ENCODE results near the gene CTPS2. TPM values are rescaled to one million over a fixed set of nuclear protein-coding genes. Genes with fewer than 3 reads are reported as not detected.
A peak's percentile ranks its signal among the peaks of the same experiment; 100 is the strongest.

Gene CTPS2
- total RNA-seq, 1 donor from 2014 or later, result 9.9 TPM

- CTCF ChIA-PET, result no interaction called here
- Mint-ChIP-seq H3K4me3 (no peak overlapping the region), H3K36me3 (ENCODE audit: low read depth) (peaks cover 2% of the 10 kb centered on the region)
Measured at GRCh38 chrX:16702700-16703599, 9.5 kb downstream of the CTPS2 start.

GRCh38 chrX:16700734-16701133, 11.7 kb downstream of the CTPS2 start:
- TF ChIP-seq, protein P1, sequence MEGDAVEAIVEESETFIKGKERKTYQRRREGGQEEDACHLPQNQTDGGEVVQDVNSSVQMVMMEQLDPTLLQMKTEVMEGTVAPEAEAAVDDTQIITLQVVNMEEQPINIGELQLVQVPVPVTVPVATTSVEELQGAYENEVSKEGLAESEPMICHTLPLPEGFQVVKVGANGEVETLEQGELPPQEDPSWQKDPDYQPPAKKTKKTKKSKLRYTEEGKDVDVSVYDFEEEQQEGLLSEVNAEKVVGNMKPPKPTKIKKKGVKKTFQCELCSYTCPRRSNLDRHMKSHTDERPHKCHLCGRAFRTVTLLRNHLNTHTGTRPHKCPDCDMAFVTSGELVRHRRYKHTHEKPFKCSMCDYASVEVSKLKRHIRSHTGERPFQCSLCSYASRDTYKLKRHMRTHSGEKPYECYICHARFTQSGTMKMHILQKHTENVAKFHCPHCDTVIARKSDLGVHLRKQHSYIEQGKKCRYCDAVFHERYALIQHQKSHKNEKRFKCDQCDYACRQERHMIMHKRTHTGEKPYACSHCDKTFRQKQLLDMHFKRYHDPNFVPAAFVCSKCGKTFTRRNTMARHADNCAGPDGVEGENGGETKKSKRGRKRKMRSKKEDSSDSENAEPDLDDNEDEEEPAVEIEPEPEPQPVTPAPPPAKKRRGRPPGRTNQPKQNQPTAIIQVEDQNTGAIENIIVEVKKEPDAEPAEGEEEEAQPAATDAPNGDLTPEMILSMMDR (IDR thresholded peaks at IDR 0.05), result no peak
- Mint-ChIP-seq H3K4me3 (no peak overlapping the region), H3K27me3 (no peaks in the 10 kb centered on the region), H3K36me3 (ENCODE audit: low read depth) (peaks cover 10% of the 10 kb centered on the region), H3K27ac (no peak overlapping the region), H3K9me3 (no peaks in the 10 kb centered on the region), H3K4me1 (peaks cover 10% of the 10 kb centered on the region)
- no peak for ATAC-seq (ENCODE audit: low read depth)
- POLR2A ChIA-PET, result no interaction called here
- CTCF ChIA-PET, result no interaction called here
- no peak for DNase-seq
- intact Hi-C loops (cut with micrococcal nuclease), result no loop called here

More at GRCh38 chrX:16702700-16703599, 9.5 kb downstream of the CTPS2 start:
- ATAC-seq (ENCODE audit: low read depth) (no peak), DNase-seq (no peak)
- Mint-ChIP-seq H3K27ac (no peak overlapping the region), H3K27me3 (no peaks in the 10 kb centered on the region), H3K9me3 (no peaks in the 10 kb centered on the region), H3K4me1 (peaks cover 10% of the 10 kb centered on the region)
- TF ChIP-seq, protein P1 (IDR thresholded peaks at IDR 0.05), result no peak
- POLR2A ChIA-PET, result interaction anchor here (0.6 to 0.7 kb wide), 2 partner anchors 15 to 322 kb away, joined by 8 to 9 read pairs; no protein-coding TSS in a partner anchor
- intact Hi-C loops (cut with micrococcal nuclease), result no loop called here

DNA sequence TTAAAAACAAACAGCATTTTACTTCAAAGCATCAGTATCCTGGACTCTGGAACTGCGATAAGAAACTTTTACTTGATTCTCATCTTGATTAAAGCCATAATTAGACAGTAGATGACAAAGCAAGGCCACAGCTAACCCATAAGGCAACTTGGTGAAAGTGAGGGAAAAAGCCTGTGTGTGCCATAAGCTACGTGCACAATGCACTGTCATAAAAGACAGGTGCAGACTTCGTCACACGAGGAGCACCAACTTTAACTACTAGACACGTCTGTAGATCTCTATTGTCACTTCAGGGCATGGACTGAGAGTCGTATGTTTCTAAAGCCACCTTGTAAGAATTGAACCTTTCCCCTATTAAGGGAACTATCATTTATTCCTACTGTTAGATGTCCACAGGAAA, 13.1 kb downstream of the CTPS2 start:
- no peak for ATAC-seq (ENCODE audit: low read depth)
- ChIA-PET POLR2A (interaction anchor here (0.5 kb wide), 1 partner anchor 917 kb away, joined by 3 read pairs; no protein-coding TSS in a partner anchor), CTCF (no interaction called here)
- Mint-ChIP-seq H3K27me3 (no peaks in the 10 kb centered on the region), H3K9me3 (no peaks in the 10 kb centered on the region), H3K36me3 (ENCODE audit: low read depth) (peaks cover 10% of the 10 kb centered on the region), H3K4me3 (no peak overlapping the region), H3K4me1 (peaks cover 2% of the 10 kb centered on the region), H3K27ac (no peak overlapping the region)
- no peak for DNase-seq
- TF ChIP-seq, protein P1 (IDR thresholded peaks at IDR 0.05), result no peak
- intact Hi-C loops (cut with micrococcal nuclease), result loop anchor here (10.0 kb wide), 1 partner anchor 575 kb away; the partner anchor contains the start of gene GRPR

DNA sequence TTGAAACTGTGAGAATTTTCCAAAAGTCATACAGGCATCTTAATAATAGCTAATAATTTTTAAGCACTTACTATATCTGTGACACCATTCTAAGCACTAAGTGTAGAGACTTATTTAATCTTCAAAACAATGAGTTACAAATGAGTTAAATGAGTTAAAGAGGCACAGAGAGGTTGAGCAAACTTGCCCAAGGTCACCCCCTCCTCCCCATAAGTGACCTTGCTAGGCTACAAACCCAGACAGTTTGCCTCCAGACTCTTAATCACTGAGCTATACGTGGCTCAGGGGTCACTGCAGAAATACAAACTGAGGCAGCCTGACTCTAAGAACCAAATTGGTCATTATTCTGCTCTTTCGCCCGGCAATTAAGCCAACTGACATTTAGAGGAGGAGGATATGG, 15.5 kb downstream of the CTPS2 start:
- Mint-ChIP-seq H3K27ac (no peak overlapping the region), H3K36me3 (ENCODE audit: low read depth) (peaks cover 18% of the 10 kb centered on the region), H3K9me3 (no peaks in the 10 kb centered on the region), H3K27me3 (no peaks in the 10 kb centered on the region), H3K4me1 (no peaks in the 10 kb centered on the region), H3K4me3 (no peak overlapping the region)
- TF ChIP-seq, protein P1 (IDR thresholded peaks at IDR 0.05), result no peak
- ChIA-PET POLR2A (no interaction called here), CTCF (interaction anchor here (1.2 kb wide), 1 partner anchor 1347 kb away, joined by 3 read pairs; no protein-coding TSS in a partner anchor)
- ATAC-seq (ENCODE audit: low read depth), result no peak
- intact Hi-C loops (cut with micrococcal nuclease), result loop anchor here (10.0 kb wide), 1 partner anchor 572 kb away; the partner anchor contains the start of gene GRPR
- DNase-seq, result no peak

GRCh38 chrX:16695079-16695676, 17.3 kb downstream of the CTPS2 start:
- intact Hi-C loops (cut with micrococcal nuclease), result loop anchor here (1.0 to 10.0 kb wide), 5 partner anchors 258 to 1196 kb away; partner anchors contain the start of gene GRPR
- ATAC-seq (ENCODE audit: low read depth), result peak; percentile 69
- TF ChIP-seq, protein P1 (IDR thresholded peaks at IDR 0.05), result no peak
- DNase-seq, result peak; percentile 35
- H3K27me3 Mint-ChIP-seq, result no peaks in the 10 kb centered on the region
- no peaks in the 10 kb centered on the region for H3K9me3 Mint-ChIP-seq
- H3K36me3 Mint-ChIP-seq (ENCODE audit: low read depth), result peaks cover 24% of the 10 kb centered on the region
- H3K4me1 Mint-ChIP-seq, result no peaks in the 10 kb centered on the region
- ChIA-PET POLR2A (no interaction called here), CTCF (interaction anchor here (1.0 to 1.7 kb wide), 2 partner anchors 935 to 1197 kb away, joined by 3 to 4 read pairs; no protein-coding TSS in a partner anchor)
- H3K27ac Mint-ChIP-seq, result no peak overlapping the region
- no peak overlapping the region for H3K4me3 Mint-ChIP-seq
